ENCODE measurements around the gene CORO2B.

The CORO2B gene

DNA sequence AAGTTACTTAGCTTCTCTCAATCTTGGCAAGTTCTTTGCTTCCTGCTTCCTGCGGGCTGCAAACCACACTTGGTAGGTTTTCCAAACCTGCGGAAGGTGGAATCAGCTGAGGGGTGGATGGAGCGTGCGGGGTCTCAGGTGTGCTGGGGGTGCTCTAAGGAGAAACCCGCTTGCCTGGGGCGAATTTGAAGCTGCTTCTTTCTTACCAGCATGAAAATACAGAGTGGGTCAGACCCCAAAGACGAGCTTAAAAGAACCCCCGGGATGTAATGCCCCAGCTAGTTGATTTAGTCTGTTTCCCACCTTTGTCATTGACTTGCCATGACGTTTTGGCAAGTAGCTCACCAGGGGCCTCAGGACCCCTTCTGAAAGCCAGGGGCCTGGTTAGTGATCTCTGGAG, 28.8 kb upstream of the CORO2B start:
- Histone ChIP-seq H4K20me1 (ENCODE audit: low read depth, low read length) (no peaks in the 10 kb centered on the region), H3K4me3 (ENCODE audit: insufficient read depth, low read length, poor library complexity, severe bottlenecking) (no peak overlapping the region), H3K27ac (ENCODE audit: low read depth, low read length) (no peak overlapping the region), H3K4me2 (ENCODE audit: low read depth, low read length, poor library complexity, severe bottlenecking) (no peak overlapping the region), H3F3A (ENCODE audit: insufficient read depth) (no peaks in the 10 kb centered on the region), H2AFZ (ENCODE audit: low read depth, low read length, severe bottlenecking) (no peak overlapping the region), H3K9me2 (replicated peaks; ENCODE audit: insufficient read depth, low read length) (no peaks in the 10 kb centered on the region), H3K79me2 (ENCODE audit: insufficient read depth, low read length) (no peaks in the 10 kb centered on the region), H3K36me3 (ENCODE audit: low read length) (no peaks in the 10 kb centered on the region), H3K27me3 (ENCODE audit: low read length) (no peaks in the 10 kb centered on the region), H3K9ac (ENCODE audit: low read length) (no peak overlapping the region), H3K9me3 (ENCODE audit: insufficient read depth, low read length) (no peaks in the 10 kb centered on the region)
- TF ChIP-seq EZH2phosphoT487 (conservative IDR thresholded peaks at IDR 0.05; ENCODE audit: low read length): no peak
- TF ChIP-seq, protein P1, sequence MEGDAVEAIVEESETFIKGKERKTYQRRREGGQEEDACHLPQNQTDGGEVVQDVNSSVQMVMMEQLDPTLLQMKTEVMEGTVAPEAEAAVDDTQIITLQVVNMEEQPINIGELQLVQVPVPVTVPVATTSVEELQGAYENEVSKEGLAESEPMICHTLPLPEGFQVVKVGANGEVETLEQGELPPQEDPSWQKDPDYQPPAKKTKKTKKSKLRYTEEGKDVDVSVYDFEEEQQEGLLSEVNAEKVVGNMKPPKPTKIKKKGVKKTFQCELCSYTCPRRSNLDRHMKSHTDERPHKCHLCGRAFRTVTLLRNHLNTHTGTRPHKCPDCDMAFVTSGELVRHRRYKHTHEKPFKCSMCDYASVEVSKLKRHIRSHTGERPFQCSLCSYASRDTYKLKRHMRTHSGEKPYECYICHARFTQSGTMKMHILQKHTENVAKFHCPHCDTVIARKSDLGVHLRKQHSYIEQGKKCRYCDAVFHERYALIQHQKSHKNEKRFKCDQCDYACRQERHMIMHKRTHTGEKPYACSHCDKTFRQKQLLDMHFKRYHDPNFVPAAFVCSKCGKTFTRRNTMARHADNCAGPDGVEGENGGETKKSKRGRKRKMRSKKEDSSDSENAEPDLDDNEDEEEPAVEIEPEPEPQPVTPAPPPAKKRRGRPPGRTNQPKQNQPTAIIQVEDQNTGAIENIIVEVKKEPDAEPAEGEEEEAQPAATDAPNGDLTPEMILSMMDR (IDR thresholded peaks at IDR 0.05; ENCODE audit: insufficient read depth, low read length, poor library complexity, severe bottlenecking): no peak

DNA sequence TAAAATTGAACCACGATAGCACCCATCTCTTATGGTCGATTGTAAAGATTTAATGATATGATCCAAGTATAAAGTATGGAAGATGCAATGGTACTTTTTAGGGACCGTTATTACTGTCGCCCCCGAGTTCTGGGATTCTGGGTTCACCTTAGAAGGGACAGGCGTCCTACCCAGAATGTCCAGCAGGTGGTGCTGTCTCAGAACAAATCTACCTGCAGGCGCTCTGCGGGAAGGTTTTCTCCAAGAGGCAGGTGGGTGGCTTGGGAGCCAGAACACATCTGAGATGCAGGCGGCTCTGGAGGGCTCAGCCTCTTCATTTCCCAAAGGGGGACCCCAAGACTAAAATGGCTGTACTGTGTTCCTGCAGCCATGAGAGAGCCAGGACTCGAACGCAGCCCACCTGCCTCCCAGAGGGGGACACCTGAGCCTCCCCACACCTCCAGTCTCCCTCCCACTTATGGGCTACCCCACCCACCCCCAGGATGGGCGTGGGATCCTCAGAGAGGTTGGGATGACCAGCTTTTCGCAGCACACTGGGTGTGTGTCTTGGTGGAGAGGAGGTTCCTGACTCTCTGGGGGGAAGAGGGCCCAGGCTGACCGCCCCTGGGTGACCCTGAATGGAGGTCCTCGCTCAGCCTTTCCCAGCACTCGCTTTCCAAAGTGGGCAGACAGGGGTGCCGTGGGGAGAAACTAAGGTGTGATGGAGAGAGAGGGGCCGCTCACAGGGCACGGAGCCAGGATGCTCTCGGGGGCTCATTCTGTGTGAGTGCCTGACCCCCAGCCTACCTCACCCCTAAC, 28.1 kb upstream of the CORO2B start:
- Histone ChIP-seq H3K9me2 (replicated peaks; ENCODE audit: insufficient read depth, low read length) (no peaks in the 10 kb centered on the region), H3K36me3 (ENCODE audit: low read length) (no peaks in the 10 kb centered on the region), H3F3A (ENCODE audit: insufficient read depth) (no peaks in the 10 kb centered on the region), H3K4me2 (ENCODE audit: low read depth, low read length, poor library complexity, severe bottlenecking) (no peak overlapping the region), H3K9me3 (ENCODE audit: insufficient read depth, low read length) (no peaks in the 10 kb centered on the region), H3K27me3 (ENCODE audit: low read length) (no peaks in the 10 kb centered on the region), H3K4me3 (ENCODE audit: insufficient read depth, low read length, poor library complexity, severe bottlenecking) (no peak overlapping the region), H4K20me1 (ENCODE audit: low read depth, low read length) (no peaks in the 10 kb centered on the region), H3K9ac (ENCODE audit: low read length) (no peak overlapping the region), H3K79me2 (ENCODE audit: insufficient read depth, low read length) (no peaks in the 10 kb centered on the region), H3K27ac (ENCODE audit: low read depth, low read length) (no peak overlapping the region), H2AFZ (ENCODE audit: low read depth, low read length, severe bottlenecking) (no peak overlapping the region)
- no peak for TF ChIP-seq EZH2phosphoT487 (conservative IDR thresholded peaks at IDR 0.05; ENCODE audit: low read length)
- TF ChIP-seq, protein P1 (IDR thresholded peaks at IDR 0.05; ENCODE audit: insufficient read depth, low read length, poor library complexity, severe bottlenecking): peak; percentile 96

DNA sequence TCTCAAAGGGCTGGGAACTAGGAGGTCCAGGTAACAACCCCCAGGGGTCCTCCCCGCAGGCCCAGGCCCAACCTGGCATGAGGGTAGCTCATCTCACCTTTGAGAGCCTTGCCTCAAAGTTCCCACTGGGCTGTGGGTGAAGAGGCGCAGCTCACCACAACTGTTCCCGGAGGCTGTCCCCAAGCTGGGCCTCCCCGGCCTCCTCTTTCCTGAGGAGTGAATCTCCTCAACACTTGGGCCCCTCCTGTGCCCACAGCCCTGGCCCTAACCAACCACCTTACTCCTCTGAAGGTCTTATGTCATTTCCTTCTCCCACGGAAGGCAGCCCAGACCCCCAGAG, 27.5 kb upstream of the CORO2B start:
- Histone ChIP-seq H4K20me1 (ENCODE audit: low read depth, low read length) (no peaks in the 10 kb centered on the region), H3K4me2 (ENCODE audit: low read depth, low read length, poor library complexity, severe bottlenecking) (no peak overlapping the region), H3K36me3 (ENCODE audit: low read length) (no peaks in the 10 kb centered on the region), H3K9me3 (ENCODE audit: insufficient read depth, low read length) (no peaks in the 10 kb centered on the region), H2AFZ (ENCODE audit: low read depth, low read length, severe bottlenecking) (no peak overlapping the region), H3K9ac (ENCODE audit: low read length) (no peak overlapping the region), H3K79me2 (ENCODE audit: insufficient read depth, low read length) (no peaks in the 10 kb centered on the region), H3K27me3 (ENCODE audit: low read length) (no peaks in the 10 kb centered on the region), H3K9me2 (replicated peaks; ENCODE audit: insufficient read depth, low read length) (no peaks in the 10 kb centered on the region), H3F3A (ENCODE audit: insufficient read depth) (no peaks in the 10 kb centered on the region), H3K4me3 (ENCODE audit: insufficient read depth, low read length, poor library complexity, severe bottlenecking) (no peak overlapping the region), H3K27ac (ENCODE audit: low read depth, low read length) (no peak overlapping the region)
- TF ChIP-seq EZH2phosphoT487 (conservative IDR thresholded peaks at IDR 0.05; ENCODE audit: low read length): no peak
- TF ChIP-seq, protein P1 (IDR thresholded peaks at IDR 0.05; ENCODE audit: insufficient read depth, low read length, poor library complexity, severe bottlenecking): no peak
